Upper lobe of right lung (tissue), 1 donor: ENCODE measurements around the gene NOD2. TPM values are rescaled to one million over a fixed set of nuclear protein-coding genes. Genes with fewer than 3 reads are reported as not detected.

Experiments
- ATAC-seq: fragments of 200-7000 bp; cut with Tn5 transposase; one replicate; pipeline ENCODE4 v1.9.1; 2020; ENCODE audit warnings: mild to moderate bottlenecking, moderate library complexity
- DNase-seq: peaks from one replicate; pipeline ENCODE4 v3.0.0-alpha.2; 2020
- H3K27ac ChIP-seq: fragments of 200-600 bp; one replicate; pipeline ENCODE4 v1.8.0; 2022
- H3K27me3 ChIP-seq: fragments of 200-600 bp; one replicate; pipeline ENCODE4 v1.8.0; 2022; ENCODE audit warnings: mild to moderate bottlenecking
- H3K36me3 ChIP-seq: fragments of 200-600 bp; one replicate; pipeline ENCODE4 v1.8.0; 2022
- H3K4me1 ChIP-seq: fragments of 200-600 bp; one replicate; pipeline ENCODE4 v1.8.0; 2022
- H3K4me3 ChIP-seq: fragments of 200-600 bp; one replicate; pipeline ENCODE4 v1.8.0; 2022; ENCODE audit warnings: mild to moderate bottlenecking
- H3K9me3 ChIP-seq: fragments of 200-600 bp; one replicate; pipeline ENCODE4 v1.8.0; 2022
- intact Hi-C: fragments of 100-400 bp; cut with DNase I; formaldehyde crosslinking; loops from one replicate; pipeline ENCODE4 v1.11.0; 2022
- total RNA-seq: library from RNA; stranded (reverse); fragmentation: NEBNext Ultra II Directional; extraction: Animal tissue kit (Norgen Biotek cat#: 25700); gene quantifications from one replicate; pipeline ENCODE4 v1.2.1, GENCODE V29; 2021
- TF ChIP-seq, protein P1 (sequence below): fragments of 200-600 bp; IDR thresholded peaks from one replicate; pipeline ENCODE4 v1.8.0; 2022; ENCODE audit warnings: antibody characterized with exemption
- donor health status: DM: no; HTN: yes; CAD: no; lungs with severe emphysema.

The NOD2 gene
- total RNA-seq, 1 donor from 2014 or later = 4.2 TPM

DNA sequence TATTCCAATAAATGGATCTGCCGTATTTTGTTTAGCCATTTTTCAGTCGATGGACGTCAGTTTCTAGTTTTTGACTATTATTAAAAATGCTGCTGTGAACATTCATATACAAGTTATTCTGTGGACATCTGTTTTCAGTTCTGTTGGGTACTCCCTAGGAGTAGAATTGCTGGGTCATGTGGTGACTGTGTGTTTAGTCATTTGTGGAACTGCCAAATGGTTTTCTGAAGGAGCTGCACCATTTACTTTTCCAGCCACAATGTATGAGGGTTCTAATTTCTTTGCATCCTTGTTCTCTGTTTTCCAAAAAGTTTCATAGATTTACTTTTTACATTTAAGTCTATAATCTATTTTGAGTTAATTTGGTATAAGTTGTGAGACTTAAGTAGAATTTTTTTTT, 78.0 kb downstream of the NOD2 start:
- Histone ChIP-seq H3K4me1 (no peaks in the 10 kb centered on the region), H3K36me3 (no peaks in the 10 kb centered on the region), H3K9me3 (no peaks in the 10 kb centered on the region), H3K27ac (no peak overlapping the region), H3K27me3 (no peaks in the 10 kb centered on the region), H3K4me3 (no peak overlapping the region)
- TF ChIP-seq, protein P1, sequence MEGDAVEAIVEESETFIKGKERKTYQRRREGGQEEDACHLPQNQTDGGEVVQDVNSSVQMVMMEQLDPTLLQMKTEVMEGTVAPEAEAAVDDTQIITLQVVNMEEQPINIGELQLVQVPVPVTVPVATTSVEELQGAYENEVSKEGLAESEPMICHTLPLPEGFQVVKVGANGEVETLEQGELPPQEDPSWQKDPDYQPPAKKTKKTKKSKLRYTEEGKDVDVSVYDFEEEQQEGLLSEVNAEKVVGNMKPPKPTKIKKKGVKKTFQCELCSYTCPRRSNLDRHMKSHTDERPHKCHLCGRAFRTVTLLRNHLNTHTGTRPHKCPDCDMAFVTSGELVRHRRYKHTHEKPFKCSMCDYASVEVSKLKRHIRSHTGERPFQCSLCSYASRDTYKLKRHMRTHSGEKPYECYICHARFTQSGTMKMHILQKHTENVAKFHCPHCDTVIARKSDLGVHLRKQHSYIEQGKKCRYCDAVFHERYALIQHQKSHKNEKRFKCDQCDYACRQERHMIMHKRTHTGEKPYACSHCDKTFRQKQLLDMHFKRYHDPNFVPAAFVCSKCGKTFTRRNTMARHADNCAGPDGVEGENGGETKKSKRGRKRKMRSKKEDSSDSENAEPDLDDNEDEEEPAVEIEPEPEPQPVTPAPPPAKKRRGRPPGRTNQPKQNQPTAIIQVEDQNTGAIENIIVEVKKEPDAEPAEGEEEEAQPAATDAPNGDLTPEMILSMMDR = no peak
- no peak for DNase-seq
- intact Hi-C loops = no loop called here
- no peak for ATAC-seq

DNA sequence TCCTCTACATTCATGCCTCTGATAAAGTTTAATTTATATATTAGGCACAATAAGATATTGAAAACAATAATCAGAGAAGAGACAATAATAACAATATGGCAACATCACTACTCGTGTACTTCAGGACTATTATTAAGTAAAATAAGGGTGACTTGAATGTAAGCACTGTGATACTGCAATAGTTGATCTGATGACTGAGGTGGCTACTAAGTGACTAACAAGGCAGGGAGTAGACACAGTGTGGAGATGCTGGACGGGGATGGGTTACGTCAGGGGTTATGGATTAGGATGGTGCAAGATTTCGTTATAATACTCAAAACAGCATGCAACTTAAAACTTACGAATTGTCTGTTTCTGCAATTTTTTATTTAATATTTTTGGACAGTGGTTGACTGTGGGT, 81.0 kb downstream of the NOD2 start:
- H3K4me3 ChIP-seq = no peak overlapping the region
- no peak overlapping the region for H3K27ac ChIP-seq
- no peak for ATAC-seq
- H3K4me1 ChIP-seq = no peaks in the 10 kb centered on the region
- TF ChIP-seq, protein P1 = no peak
- intact Hi-C loops = no loop called here
- peaks cover 9% of the 10 kb centered on the region for H3K36me3 ChIP-seq
- DNase-seq = no peak
- H3K9me3 ChIP-seq = no peaks in the 10 kb centered on the region
- H3K27me3 ChIP-seq = no peaks in the 10 kb centered on the region

DNA sequence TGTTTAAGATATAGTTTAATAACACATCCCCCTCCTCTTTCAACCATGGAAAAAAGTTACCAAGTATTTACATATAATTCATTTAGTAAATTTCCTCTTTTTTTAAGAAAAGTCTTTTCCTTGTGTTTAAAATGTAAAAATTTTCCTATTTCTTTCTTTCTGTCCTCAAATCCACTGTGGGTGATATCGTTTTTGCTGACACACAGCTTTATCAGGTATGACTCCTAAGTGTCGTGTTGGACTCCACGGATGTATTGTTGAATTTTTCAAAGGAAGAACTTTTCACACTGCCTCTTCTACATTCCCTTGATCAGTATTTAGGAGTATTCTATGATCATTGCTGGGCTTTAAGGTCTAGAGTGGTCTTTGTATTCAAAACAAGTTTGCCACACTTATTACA, 81.6 kb downstream of the NOD2 start:
- peaks cover 14% of the 10 kb centered on the region for H3K36me3 ChIP-seq

DNA sequence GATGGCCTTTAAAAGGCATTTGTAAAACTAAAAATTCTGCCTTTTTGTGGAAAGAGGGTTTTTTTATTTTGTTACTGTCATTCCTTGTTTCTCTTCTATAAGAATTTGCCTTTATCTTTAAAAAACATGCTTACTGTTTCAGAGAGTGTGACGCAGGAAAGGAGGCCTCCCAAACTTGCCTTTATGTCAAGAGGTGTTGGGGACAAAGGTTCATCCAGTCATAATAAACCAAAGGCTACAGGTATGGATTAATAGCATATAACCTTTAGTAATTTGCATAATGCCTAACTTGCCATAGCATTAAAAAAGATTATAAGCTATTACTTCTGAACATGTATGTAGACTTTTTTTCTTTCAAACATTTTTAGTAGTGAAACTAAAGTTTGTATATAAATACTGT, 82.6 kb downstream of the NOD2 start:
- Histone ChIP-seq H3K4me1 (no peaks in the 10 kb centered on the region), H3K27ac (no peak overlapping the region), H3K4me3 (no peak overlapping the region), H3K36me3 (peaks cover 22% of the 10 kb centered on the region), H3K27me3 (no peaks in the 10 kb centered on the region), H3K9me3 (no peaks in the 10 kb centered on the region)
- DNase-seq (no peak), ATAC-seq (no peak)
- TF ChIP-seq, protein P1 = no peak
- intact Hi-C loops = no loop called here

More for the DNA sequence above, 81.6 kb downstream of the NOD2 start:
- no peak overlapping the region for H3K4me3 ChIP-seq
- TF ChIP-seq, protein P1 = no peak
- H3K4me1 ChIP-seq = no peaks in the 10 kb centered on the region
- no peak overlapping the region for H3K27ac ChIP-seq
- intact Hi-C loops = no loop called here
- DNase-seq = no peak
- ATAC-seq = no peak
- H3K27me3 ChIP-seq = no peaks in the 10 kb centered on the region
- no peaks in the 10 kb centered on the region for H3K9me3 ChIP-seq

DNA sequence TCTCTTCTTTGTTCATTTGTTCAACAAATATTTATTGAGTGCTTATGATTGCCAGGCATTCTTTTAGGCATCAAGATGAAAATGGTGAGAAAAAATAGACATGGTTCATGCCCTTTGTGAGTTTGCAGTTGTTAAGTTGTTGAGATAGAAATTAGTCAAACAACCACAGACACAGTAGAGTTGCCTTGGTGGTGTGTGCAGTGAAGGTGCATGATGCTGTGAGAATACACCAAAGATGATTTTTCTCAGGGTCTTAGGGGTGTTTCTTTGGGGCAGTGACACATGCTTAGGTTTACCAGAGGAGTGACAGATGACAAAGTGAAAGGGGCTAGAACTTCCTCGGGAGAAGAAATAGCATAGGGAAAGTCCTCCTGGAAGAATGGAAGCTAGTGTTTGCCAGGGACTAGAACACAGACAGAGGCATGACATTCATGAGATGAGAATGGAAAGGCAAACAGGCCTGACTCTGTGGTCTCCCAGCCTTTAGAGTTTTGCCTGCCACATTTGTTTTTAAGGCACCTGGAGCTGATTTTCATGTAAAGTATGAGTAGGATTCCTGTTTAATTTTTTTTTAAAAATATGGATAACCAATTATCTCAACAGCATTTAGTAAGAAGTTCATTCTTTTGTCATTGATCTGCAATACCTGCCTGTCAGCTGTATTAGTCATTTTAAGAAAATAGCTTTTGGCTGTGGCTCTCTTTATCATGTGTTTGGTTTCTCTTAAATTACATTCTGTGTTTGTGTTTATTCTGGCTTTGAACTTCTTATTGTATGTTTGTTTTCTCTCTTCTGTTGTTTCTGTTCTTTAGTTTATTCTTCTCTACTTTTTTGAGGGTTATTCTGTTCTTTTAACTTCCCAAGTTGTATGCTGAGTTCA, 85.1 kb downstream of the NOD2 start:
- Histone ChIP-seq H3K4me1 (no peaks in the 10 kb centered on the region), H3K27me3 (no peaks in the 10 kb centered on the region), H3K36me3 (peaks cover 40% of the 10 kb centered on the region), H3K9me3 (no peaks in the 10 kb centered on the region), H3K4me3 (no peak overlapping the region), H3K27ac (no peak overlapping the region)
- no peak for DNase-seq
- TF ChIP-seq, protein P1 = no peak
- intact Hi-C loops = no loop called here
- no peak for ATAC-seq
